HG02678 (cell line): ENCODE results near the gene KCTD12.
"Not testable (repeated sequence)": the region's sequence is repeated elsewhere in the genome, so short reads cannot be mapped to it uniquely, and the experiment has no call there.

Experiments used
- ATAC-seq: cut with Tn5 transposase; IDR thresholded peaks from one replicate; pipeline ENCODE4 v1.9.1; 2021; ENCODE audit warnings: mild to moderate bottlenecking, moderate library complexity; ENCODE audit not compliant: unreplicated experiment

Gene KCTD12

DNA sequence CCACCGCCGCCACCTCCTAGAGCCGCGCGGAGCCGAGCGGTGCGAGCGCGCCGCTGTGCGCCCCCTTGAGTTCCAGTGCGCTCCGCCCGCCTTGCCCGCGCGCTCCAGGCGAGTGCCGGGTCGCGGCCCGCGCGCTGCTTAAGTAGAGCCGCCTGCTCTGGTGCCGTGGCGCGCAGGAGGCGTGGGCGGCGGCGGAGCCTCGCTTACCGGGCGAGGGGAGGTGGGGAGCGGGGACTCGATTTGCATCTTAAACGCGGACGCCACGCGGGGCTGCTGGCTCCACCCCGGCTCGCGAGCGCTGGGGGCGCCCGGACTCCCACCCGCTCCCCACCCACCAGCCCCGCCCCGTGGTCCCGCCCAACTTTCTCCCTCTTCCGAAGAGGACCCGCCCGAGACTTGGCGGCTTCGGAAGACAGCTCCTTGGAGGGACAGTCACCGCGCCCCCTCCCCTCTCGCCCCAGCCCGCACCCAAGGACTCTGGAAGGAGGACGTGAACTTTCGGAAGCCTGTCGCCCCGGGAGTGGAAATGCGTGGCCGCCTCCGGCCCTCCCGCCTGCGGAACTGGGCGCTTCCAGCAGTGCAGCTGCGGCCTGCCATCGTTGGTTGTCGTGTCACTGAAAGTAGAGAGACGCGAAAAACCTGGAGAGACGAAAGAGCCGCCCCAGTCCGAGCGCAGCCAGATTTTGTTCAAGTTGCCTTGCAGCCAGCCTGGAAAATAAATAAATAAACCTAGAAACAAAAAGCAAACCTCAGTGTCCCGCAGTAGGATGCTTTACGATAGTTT, at the start of gene KCTD12:
Gene KCTD12 (minus strand): TSS at position 114 of the 784 bp plus-strand sequence. CDS start 257 bp downstream, outside the sequence.
- ATAC-seq, result peak; percentile 70

DNA sequence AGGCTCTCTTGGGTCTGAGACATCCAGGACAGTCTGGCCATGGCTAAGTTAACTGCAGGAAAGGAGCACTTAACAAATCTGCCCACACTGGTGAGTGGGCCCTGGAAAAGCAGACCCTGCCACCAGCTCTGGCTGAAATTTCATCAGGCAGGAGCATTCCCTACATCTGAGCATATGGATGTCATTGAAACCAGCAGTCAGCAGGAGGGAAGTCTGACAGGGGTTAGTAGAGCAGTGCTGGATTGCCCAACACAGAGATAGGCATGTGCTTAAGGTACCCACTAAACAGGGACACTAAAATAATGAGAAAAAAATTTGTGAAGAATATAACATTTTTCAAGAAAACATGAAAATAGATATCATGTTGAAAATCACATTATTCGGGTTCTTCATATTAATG, 48.5 kb upstream of the KCTD12 start:
- ATAC-seq, result no peak

DNA sequence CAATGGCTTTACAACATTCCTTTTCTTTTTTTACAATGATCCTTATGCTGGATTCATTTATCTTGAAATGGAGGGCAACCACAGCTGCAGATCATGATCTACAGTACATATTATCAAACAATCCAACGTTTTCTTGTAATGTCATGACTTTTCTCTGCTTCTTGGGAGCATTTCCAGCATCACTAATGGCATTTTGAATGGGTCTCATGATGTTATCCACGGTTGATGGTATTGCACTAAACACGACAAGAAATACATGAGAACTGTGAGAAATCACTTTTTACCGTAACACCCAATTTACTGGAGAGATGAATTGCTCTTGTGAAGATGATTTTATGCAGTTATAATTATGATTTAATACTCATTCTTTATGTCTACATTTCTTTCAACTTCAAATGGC, 45.9 kb upstream of the KCTD12 start:
- no peak for ATAC-seq

DNA sequence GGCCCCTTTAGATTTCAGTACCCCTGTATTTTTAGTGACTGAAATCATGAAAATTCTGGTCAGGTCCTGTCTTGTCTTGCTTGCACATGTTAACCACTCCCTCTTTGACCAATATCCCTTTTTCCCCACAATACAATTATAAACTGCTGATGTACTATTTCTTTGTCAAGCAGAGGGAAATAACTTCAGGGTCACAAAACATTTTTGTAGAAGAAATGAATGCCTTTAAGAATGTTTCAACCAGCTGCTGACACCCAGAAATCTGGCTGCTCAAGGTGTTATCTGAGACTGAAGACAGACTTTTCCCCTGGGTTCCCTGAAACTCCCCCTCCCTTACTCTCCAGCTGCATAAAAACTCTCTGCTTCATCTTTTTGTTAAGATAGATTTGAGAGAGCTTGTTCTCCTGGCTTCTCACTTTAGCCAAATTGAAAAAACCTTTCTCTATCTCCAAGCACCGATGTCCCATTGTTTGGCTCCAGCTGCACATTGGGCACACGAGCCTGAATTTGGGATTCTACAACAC, 43.7 kb upstream of the KCTD12 start:
- ATAC-seq, result no peak

DNA sequence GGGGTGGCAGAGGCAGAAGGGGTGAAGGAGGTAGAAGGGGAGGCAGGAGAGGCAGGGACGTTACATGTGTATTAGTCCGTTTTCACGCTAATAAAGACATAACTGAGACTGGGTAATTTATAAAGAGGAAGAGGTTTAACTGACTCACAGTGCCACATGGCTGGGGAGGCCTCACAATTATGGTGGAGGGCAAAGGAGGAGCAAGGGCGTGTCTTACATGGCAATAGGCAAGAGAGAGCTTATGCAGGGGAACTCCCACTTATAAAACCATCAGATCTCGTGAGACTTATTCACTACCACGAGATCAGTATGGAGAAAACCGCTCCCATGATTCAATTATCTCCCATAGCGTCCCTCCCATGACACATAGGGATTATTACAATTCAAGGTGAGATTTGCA, 43.1 kb upstream of the KCTD12 start:
- no peak for ATAC-seq

DNA sequence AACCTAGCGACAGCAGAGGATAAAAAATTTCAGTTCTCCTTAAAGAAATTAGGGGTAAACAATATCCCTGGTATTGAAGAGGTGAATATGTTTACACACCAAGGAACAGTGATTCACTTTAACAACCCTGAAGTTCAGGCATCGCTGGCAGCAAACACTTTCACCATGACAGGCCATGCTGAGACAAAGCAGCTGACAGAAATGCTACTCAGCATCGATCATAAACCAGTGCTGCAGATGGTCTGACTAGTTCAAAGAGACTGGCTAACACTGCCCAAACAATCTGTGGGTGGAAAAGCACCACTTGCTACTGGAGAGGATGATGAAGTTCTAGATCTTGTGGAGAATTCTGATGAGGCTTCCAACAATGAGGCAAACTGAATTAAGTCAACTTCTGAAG, 42.3 kb upstream of the KCTD12 start:
- ATAC-seq, result no peak

DNA sequence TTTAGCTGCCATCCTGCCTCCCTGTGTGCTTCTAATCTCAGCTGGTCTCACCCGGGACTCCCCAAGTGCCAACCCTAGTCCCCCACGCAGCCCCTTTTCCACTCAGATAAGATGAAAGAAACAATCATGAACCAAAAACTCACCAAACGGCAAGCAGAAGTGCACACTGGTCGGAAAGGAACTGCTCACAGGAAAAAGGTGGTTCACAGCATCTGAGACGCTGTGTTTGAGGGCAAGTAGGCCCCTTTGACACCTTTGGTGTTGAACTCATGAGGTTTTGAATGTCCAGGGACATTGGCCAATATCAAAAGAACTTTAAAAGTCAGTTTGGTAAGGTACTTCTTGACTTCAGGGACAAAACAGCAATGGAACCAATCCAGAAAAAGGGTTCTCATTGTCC, 41.8 kb upstream of the KCTD12 start:
- ATAC-seq, result no peak

DNA sequence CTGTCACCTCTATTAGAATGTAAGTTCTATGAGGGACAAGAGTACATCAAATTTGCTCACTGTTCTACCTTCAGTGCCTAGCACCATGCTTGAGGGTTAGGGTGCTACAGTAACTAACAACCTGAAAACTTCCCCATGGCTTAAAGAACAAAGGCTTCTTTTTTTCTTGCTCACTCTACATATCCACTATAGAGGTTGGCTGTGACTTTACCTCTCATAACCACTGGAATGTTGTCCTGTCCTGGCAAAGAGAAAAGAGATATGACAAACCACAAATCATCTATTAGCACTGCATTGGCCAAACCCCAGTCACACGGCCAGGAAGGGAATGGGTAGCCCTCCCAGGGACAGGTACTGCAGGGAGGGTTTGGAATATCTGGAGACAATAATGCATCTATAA, 38.9 kb upstream of the KCTD12 start:
- no peak for ATAC-seq

DNA sequence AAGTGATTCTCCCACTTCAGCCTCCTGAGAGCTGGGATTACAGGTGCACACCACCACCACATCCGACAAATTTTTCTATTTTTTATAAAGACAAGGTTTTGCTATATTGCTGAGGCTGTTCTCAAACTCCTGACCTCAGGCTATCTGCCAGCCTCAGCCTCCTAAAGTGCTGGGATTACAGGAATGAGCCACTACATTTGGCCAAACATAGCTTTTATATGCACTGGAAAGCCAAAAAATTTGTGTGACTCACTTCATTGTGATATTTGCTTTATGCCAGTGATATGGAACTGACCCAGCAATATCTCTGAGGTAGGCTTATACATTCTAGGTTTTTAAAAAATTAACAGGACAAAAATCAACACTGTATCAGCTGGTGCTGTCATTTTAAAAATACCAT, 35.3 kb upstream of the KCTD12 start:
- no peak for ATAC-seq

DNA sequence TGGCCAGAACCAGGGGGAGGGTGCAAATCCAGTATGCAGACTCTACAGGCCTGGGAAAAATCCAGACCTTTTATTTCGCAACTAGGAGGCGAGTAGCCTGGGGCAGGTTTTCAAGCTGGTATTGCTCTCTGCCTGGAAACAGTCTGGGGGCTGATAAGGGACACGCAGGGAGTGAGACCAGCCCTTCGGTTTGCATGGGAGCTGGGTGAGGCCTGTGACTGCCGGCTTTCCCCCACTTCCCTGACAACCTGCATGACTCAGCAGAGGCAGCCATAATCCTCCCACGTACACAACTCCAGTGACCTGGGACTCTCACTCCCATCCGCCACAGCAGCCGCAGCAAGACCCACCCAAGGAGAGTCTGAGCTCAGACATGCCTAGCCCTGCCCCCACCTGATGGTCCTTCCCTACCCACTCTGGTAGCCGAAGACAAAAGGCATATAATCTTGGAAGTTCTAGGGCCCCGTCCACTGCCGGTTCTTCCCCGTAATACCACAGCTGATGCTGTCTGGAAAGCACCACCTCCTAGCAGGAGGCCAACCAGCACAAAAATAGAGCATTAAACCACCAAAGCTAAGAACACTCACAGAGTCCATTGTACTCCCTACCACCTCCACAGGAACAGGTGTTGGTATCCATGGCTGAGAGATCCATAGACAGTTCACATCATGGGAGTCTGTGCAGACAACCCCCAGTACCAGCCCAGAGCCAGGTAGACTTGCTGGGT, 31.7 kb upstream of the KCTD12 start:
- ATAC-seq, result not testable (repeated sequence)

DNA sequence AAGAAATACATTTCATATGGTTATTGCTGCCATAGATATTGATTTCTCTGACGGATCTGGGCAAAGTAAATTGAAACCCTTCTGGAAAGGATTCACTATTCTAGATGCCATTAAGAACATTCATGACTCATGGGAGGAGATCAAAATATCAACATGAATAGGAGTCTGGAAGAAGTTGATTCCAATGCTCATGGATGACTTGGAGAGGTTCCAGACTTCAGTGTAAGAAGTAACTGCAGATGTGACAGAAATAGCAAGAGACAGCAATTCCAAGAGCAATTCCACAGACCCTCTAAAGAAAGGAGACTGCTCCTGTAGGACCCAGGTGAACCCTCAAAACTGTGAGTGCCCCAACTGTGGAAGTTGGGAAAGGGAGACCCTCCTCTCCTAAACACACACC, 30.9 kb upstream of the KCTD12 start:
- ATAC-seq, result no peak

DNA sequence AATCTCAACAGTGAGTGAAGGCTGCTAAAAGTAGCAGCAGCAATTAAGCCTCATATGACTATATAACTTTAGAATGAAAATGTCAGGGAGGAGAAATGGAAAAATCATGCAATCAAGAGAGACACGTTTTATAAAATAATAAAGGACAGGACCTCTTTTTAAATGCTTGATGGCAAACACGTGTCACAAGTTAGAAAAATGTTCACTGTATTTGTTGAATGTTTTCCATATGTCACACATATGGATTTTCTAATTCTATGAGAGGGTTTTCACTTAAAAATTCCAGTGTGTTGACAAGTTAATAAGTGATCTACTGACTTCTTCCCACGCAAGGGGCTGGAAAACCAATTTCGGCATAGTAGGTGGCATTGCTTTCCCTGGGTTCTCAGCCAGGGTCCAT, 27.7 kb upstream of the KCTD12 start:
- no peak for ATAC-seq

DNA sequence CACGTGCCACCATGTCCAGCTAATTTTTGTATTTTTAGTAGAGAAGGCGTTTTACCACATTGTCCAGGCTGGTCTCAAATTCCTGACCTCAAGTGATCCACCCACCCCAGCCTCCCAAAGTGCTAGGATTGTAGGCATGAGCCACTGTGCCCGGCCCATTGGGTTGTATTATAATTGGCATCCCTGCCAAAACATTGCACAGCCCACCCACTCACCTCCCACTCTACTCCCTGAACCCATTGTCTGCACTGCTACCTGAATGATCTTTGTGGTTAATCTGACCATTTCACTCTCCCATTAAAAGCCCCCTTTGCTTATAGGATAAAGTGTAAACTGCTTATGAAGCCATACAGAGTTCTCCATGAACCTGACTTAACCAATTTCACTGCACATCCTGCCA, 26.3 kb upstream of the KCTD12 start:
- ATAC-seq, result no peak

DNA sequence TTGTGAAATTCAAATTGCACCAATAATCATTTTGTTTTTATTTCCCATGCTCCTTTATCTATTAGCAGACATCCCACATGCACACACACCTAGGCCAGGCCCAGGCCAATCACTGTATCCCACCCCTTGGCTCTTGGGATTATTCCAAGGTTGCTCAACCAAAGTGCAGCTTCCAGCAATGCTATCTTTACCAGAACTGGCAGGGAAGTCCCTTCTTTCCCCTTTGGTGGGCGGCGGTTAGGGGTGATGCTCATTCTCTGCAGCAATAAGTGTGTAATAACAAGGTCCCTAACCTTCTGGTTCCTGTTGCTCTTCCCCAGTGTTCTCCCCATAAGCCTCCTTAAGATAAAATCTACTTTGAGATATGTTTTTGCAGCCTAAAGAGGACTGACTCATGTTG, 18.3 kb upstream of the KCTD12 start:
- ATAC-seq, result no peak

DNA sequence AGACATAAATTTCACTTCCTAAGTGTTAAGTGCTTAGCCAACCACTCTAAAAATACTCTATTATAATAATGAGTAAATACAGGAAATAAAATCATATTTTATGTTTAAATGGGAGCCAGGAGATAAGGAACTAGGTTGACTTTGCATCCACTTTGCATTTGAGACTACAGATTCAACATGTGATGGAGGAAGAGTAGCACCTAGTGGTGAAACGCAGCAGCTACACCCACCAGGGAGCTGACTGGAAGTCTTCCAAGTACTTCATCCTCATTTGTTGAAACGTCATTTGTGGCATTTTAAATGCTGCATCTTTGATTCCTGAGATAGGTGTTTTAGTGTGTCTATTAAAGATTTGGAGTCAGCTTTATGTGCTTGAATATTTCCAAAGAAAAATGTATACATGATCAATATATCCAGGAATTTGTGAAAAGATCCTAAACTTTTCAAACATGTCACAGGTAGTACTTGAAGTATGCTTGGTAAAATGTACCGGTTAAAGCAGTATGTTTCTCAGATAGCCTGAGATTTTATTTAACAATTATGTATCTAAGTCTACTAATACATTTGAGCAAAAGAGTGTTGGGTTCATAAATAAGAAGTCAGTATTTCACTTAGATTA, 17.4 kb upstream of the KCTD12 start:
- ATAC-seq, result peak; percentile 98

DNA sequence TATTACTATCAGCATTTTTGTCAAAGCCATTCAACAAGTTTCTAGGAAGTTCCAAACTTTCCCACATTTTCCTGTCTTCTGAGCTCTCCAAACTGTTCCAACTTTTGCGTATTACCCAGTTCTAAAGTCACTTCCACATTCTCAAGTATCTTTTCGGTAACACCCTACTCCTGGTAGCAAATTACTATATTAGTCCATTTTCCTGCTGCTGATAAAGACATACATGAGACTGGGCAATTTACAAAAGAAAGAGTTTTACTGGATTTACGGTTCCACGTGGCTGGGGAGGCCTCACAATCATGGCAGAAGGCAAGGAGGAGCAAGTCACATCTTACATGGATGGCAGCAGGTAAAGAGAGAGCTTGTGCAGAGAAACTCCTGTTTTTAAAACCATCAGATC, 12.9 kb upstream of the KCTD12 start:
- ATAC-seq, result not testable (repeated sequence)

DNA sequence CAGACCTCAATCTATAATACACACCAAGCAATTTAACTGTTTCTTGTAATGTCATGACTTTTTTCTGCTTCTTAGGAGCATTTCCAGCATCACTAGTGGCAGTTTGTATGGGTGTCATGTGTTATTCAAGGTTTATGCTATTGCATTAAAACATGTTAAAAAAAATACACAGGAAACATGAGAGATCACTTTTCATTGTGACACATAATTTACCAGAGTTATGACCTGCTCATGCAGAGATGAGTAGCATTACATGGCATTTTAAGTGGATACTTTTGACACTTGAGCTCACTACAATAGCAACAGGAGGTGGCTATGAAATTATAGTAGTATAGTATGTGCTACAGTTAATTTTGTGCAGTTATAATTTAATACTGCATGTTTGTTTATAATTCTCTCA, 11.0 kb upstream of the KCTD12 start:
- ATAC-seq, result not testable (repeated sequence)

DNA sequence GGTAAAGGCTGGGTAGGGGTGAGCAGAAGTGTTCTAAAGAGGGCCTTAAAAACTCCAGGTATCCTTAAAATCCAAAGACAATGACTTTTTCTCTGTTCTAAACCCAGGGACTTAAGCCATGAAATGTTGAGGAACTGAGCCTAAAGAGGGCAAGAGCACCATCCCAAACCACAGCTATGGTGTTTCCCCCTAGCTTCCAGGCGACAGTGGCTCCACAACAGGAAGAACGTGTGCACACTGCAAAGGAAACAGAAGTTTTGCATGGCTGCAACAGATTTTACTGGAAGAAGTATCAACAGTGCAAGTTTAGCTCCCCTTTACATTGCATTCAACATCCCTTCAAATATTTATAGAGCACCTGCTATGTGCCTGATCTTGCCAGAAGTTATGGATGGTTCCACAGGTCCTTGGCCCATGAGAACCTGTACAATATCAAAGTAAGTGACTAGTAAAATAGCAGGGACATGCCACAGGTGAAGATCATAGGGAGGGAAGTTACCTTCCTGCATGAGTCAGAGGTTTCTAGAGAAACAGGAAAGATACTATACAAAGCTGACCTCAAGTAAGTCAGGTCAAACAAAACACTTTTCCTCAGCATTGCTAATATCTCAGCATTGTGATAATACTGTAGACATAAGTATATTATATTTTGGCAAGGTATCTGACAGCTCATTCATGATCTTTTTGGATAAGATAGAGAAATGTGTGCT, 8.4 kb upstream of the KCTD12 start:
- peak; percentile 45 for ATAC-seq

DNA sequence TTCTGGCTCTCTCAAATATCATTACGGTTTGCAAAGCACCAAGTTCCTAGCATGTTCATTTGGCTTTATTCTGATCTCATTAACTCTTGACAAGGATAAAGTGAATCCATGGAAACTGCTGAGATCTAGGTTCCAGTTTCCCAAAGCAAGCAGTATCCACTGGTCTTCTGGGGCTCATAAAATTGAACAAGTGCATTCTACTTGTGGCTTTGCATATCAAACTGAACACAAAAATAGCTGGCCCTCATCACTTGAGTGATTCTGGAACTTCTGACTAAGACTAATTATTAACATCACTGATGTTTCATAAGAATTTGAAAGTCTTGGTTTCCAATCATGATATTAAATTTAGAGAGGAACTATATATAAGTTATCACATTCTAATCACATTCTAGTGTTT, 6.3 kb upstream of the KCTD12 start:
- ATAC-seq, result no peak

DNA sequence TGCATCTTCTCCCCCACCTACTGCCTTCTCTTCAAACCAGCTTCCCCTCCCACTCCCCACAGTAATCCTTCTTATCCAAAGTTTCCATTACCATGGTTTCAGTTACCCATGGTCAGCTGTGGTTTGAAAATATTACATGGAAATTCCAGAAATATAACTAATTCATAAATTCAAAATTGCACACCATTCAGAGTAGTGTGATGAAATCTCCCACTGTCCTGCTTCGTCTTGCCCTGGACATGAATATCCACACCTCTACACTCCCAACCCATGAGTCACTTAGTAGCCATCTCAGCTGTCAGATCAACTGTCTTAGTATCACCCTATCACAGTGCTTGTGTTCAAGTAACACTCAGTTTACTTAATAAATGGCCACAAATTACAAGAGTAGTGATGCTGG, 3.8 kb upstream of the KCTD12 start:
- ATAC-seq, result no peak

DNA sequence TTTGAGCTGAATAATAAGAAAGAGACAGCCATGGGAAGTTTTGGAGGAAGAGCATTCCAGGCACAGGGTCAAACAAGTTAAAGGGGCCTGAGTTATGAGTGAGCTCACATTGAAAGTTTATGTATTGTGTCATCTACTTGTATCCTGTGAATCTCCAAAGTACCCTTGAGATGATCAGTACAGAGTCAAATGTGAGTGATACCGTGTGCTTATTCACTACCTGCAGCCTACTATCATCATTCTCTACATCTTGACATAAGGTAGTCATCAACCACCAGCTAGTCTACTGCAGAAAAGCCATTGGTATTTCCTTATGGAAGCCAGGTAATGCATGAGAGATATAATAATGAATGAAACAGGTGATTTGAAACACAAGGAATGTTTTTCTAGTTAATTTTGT, 3.0 kb upstream of the KCTD12 start:
- ATAC-seq, result no peak
